Measurements from ENCODE around the gene PRDM7. TPM values are rescaled to one million over a fixed set of nuclear protein-coding genes. Genes with fewer than 3 reads are reported as not detected.
A peak's percentile ranks its signal among the peaks of the same experiment; 100 is the strongest.

PRDM7 gene
- total RNA-seq, 1 experiment from 2014 or later, result not detected

DNA sequence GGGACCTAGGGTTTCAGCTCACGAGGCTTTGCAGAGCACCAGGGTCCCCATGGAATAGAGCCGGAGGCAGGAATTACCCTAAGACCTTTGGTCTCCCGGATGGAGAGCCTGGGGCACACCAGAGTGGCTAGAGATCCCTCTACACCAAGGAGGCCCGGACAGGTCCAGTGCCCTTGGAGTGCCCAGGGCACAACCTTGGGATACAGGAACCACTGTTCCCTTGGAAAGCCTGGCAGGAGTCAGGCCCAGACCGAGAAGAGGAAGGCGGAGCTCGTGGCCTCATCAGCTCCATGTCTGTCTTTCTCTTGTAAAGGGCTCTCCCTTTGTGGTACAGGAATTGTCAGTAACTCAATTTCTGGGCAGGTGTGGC, 54.1 kb downstream of the PRDM7 start:
- H3K4me1 ChIP-seq, result peaks cover 29% of the 10 kb centered on the region
- no TSS peak for BruUV-seq (replicated peaks)
- POLR2A ChIA-PET, result interaction anchor here (0.6 kb wide), 1 partner anchor 55 kb away, joined by 3 read pairs; no protein-coding TSS in a partner anchor
- no peak for TF ChIP-seq CTCF (IDR thresholded peaks at IDR 0.05; ENCODE audit: insufficient read depth in 1 of 2, low read depth in 1 of 2, low read length in 1 of 2, severe bottlenecking in 1 of 2, unreplicated experiment in 1 of 2)
- H3K9me3 Mint-ChIP-seq (ENCODE audit: unreplicated experiment), result no peaks in the 10 kb centered on the region
- peaks cover 26% of the 10 kb centered on the region for H3K4me1 Mint-ChIP-seq (ENCODE audit: low read depth, unreplicated experiment)
- no peaks in the 10 kb centered on the region for H3K27me3 Mint-ChIP-seq (ENCODE audit: insufficient read depth, unreplicated experiment)
- peak overlapping the region; percentile 99 for H3K27ac Mint-ChIP-seq (ENCODE audit: unreplicated experiment)
- H3K4me3 ChIP-seq (ENCODE audit: low read depth, low read length), result peak overlapping the region; percentile 79
- H3K36me3 ChIP-seq (ENCODE audit: control insufficient read depth, insufficient read depth, low read length), result peaks cover 1% of the 10 kb centered on the region
- no peak for DNase-seq
- no peaks in the 10 kb centered on the region for H3K27me3 ChIP-seq (replicated peaks; ENCODE audit: control insufficient read depth, insufficient read depth, low read length)
- CTCF ChIA-PET, result no interaction called here
- no peaks in the 10 kb centered on the region for H3K9me3 ChIP-seq
- H3K4me3 Mint-ChIP-seq (ENCODE audit: unreplicated experiment), result peak overlapping the region; percentile 92
- H3K36me3 Mint-ChIP-seq (ENCODE audit: insufficient read depth, unreplicated experiment), result peaks cover 49% of the 10 kb centered on the region
- intact Hi-C loops (cut with micrococcal nuclease; ENCODE audit: unreplicated experiment), result no loop called here

GRCh38 chr16:90022209-90023077, 54.7 kb downstream of the PRDM7 start:
- CTCF ChIA-PET, result interaction anchor here (0.7 kb wide), 1 partner anchor 99 kb away, joined by 3 read pairs; no protein-coding TSS in a partner anchor
- BruUV-seq (replicated peaks), result TSS peak; percentile 29
- H3K27ac Mint-ChIP-seq (ENCODE audit: unreplicated experiment), result peak overlapping the region; percentile 99

More at GRCh38 chr16:90022209-90023077, 54.7 kb downstream of the PRDM7 start:
- peak; percentile 95 to 98 for DNase-seq
- Mint-ChIP-seq H3K9me3 (ENCODE audit: unreplicated experiment) (no peaks in the 10 kb centered on the region), H3K4me3 (ENCODE audit: unreplicated experiment) (peak overlapping the region; percentile 92), H3K4me1 (ENCODE audit: low read depth, unreplicated experiment) (peaks cover 26% of the 10 kb centered on the region), H3K27me3 (ENCODE audit: insufficient read depth, unreplicated experiment) (no peaks in the 10 kb centered on the region), H3K36me3 (ENCODE audit: insufficient read depth, unreplicated experiment) (peaks cover 46% of the 10 kb centered on the region)
- intact Hi-C loops (cut with micrococcal nuclease; ENCODE audit: unreplicated experiment), result no loop called here
- Histone ChIP-seq H3K4me1 (peaks cover 34% of the 10 kb centered on the region), H3K4me3 (ENCODE audit: low read depth, low read length) (peak overlapping the region; percentile 79), H3K36me3 (ENCODE audit: control insufficient read depth, insufficient read depth, low read length) (peaks cover 1% of the 10 kb centered on the region; the same call in 1 of the 2 replicates), H3K9me3 (no peaks in the 10 kb centered on the region), H3K27me3 (replicated peaks; ENCODE audit: control insufficient read depth, insufficient read depth, low read length) (no peaks in the 10 kb centered on the region)
- TF ChIP-seq CTCF (IDR thresholded peaks at IDR 0.05; ENCODE audit: insufficient read depth in 1 of 2, low read depth in 1 of 2, low read length in 1 of 2, severe bottlenecking in 1 of 2, unreplicated experiment in 1 of 2), result no peak
- POLR2A ChIA-PET, result interaction anchor here (0.6 kb wide), 1 partner anchor 56 kb away, joined by 3 read pairs; no protein-coding TSS in a partner anchor

Data from Caco-2 (cell line).